ENCODE results near the gene PRTG. TPM values are rescaled to one million over a fixed set of nuclear protein-coding genes. Genes with fewer than 3 reads are reported as not detected.
A peak's percentile ranks its signal among the peaks of the same experiment; 100 is the strongest.

The PRTG gene
- total and polyA plus RNA-seq, 4 donors, result 0.05 to 2.4 (median 0.25) TPM

- DNase-seq (ENCODE audit: low spot score), result peak; percentile 38
- no peak overlapping the region for H3K9ac ChIP-seq (ENCODE audit: low read depth in 1 of 2, low read length in 2 of 2)
- H3K27ac ChIP-seq (ENCODE audit: low read depth in 1 of 2, low read length in 2 of 2), result no peak overlapping the region
- H3K36me3 ChIP-seq (ENCODE audit: control insufficient read depth in 4 of 4, insufficient read depth in 3 of 4, low read depth in 1 of 4, low read length in 3 of 4), result no peaks in the 10 kb centered on the region
- TF ChIP-seq, protein P1, sequence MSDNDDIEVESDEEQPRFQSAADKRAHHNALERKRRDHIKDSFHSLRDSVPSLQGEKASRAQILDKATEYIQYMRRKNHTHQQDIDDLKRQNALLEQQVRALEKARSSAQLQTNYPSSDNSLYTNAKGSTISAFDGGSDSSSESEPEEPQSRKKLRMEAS (IDR thresholded peaks at IDR 0.05), result no peak
- TF ChIP-seq NR2F2 (IDR thresholded peaks at IDR 0.05) (no peak), FOXA1 (IDR thresholded peaks at IDR 0.05) (no peak), RAD21 (IDR thresholded peaks at IDR 0.05) (peak in 1 of 2 donors; percentile 24)
- TF ChIP-seq, protein P2, sequence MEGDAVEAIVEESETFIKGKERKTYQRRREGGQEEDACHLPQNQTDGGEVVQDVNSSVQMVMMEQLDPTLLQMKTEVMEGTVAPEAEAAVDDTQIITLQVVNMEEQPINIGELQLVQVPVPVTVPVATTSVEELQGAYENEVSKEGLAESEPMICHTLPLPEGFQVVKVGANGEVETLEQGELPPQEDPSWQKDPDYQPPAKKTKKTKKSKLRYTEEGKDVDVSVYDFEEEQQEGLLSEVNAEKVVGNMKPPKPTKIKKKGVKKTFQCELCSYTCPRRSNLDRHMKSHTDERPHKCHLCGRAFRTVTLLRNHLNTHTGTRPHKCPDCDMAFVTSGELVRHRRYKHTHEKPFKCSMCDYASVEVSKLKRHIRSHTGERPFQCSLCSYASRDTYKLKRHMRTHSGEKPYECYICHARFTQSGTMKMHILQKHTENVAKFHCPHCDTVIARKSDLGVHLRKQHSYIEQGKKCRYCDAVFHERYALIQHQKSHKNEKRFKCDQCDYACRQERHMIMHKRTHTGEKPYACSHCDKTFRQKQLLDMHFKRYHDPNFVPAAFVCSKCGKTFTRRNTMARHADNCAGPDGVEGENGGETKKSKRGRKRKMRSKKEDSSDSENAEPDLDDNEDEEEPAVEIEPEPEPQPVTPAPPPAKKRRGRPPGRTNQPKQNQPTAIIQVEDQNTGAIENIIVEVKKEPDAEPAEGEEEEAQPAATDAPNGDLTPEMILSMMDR (IDR thresholded peaks at IDR 0.05; ENCODE audit: low read depth, low read length, missing input control), result peak; percentile 54
- no peaks in the 10 kb centered on the region for H3K9me3 ChIP-seq (ENCODE audit: control insufficient read depth in 4 of 4, low read length in 3 of 4)
- WGBS, result 52% methylated on average over 9 of the region's 9 CpGs
- no peaks in the 10 kb centered on the region for H3K4me1 ChIP-seq (ENCODE audit: control insufficient read depth in 4 of 4, insufficient read depth in 4 of 4, low read length in 3 of 4)
- H3K4me3 ChIP-seq (ENCODE audit: low read depth in 1 of 3, low read length in 3 of 3), result no peak overlapping the region
- no peaks in the 10 kb centered on the region for H3K27me3 ChIP-seq (ENCODE audit: control insufficient read depth in 4 of 4, insufficient read depth in 4 of 4, low read length in 3 of 4)
Observed at GRCh38 chr15:55774113-55774970, 31.4 kb upstream of the PRTG start.

- Histone ChIP-seq H3K36me3 (ENCODE audit: control insufficient read depth in 4 of 4, insufficient read depth in 3 of 4, low read depth in 1 of 4, low read length in 3 of 4) (peaks cover 0 to 3% (median 0%) of the 10 kb centered on the region in 4 donors), H3K27me3 (ENCODE audit: control insufficient read depth in 4 of 4, insufficient read depth in 4 of 4, low read length in 3 of 4) (no peaks in the 10 kb centered on the region), H3K4me1 (ENCODE audit: control insufficient read depth in 4 of 4, insufficient read depth in 4 of 4, low read length in 3 of 4) (no peaks in the 10 kb centered on the region), H3K4me3 (ENCODE audit: low read depth in 1 of 3, low read length in 3 of 3) (no peak overlapping the region), H3K27ac (ENCODE audit: low read depth in 1 of 2, low read length in 2 of 2) (no peak overlapping the region), H3K9ac (ENCODE audit: low read depth in 1 of 2, low read length in 2 of 2) (no peak overlapping the region), H3K9me3 (ENCODE audit: control insufficient read depth in 4 of 4, low read length in 3 of 4) (no peaks in the 10 kb centered on the region)
- 46% methylated on average over 4 of the region's 4 CpGs for WGBS
- no peak for TF ChIP-seq EGR1 (IDR thresholded peaks at IDR 0.05; ENCODE audit: low read depth in 2 of 2)
- no peak for TF ChIP-seq FOXA1 (IDR thresholded peaks at IDR 0.05)
- TF ChIP-seq TAF1 (conservative IDR thresholded peaks at IDR 0.05), result no peak
- TF ChIP-seq, protein P3, sequence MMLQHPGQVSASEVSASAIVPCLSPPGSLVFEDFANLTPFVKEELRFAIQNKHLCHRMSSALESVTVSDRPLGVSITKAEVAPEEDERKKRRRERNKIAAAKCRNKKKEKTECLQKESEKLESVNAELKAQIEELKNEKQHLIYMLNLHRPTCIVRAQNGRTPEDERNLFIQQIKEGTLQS (IDR thresholded peaks at IDR 0.05), result no peak
- no peak for TF ChIP-seq NR2F2 (IDR thresholded peaks at IDR 0.05)
- no peak for TF ChIP-seq RAD21 (IDR thresholded peaks at IDR 0.05)
- no peak for TF ChIP-seq RXRA (IDR thresholded peaks at IDR 0.05)
- no peak for TF ChIP-seq SP1 (IDR thresholded peaks at IDR 0.05)
- no peak for TF ChIP-seq HNF4A (conservative IDR thresholded peaks at IDR 0.05)
- no peak for TF ChIP-seq REST (IDR thresholded peaks at IDR 0.05)
- TF ChIP-seq, protein P2 (IDR thresholded peaks at IDR 0.05; ENCODE audit: low read depth, low read length, missing input control), result no peak
- TF ChIP-seq, protein P1 (IDR thresholded peaks at IDR 0.05), result no peak
- no peak for TF ChIP-seq YY1 (IDR thresholded peaks at IDR 0.05)
- no peak for TF ChIP-seq GABPA (IDR thresholded peaks at IDR 0.05 in 1 of 2, conservative IDR thresholded peaks at IDR 0.05 in 1 of 2)
- DNase-seq (ENCODE audit: low spot score), result no peak
Observed at GRCh38 chr15:55770806-55771205, 27.9 kb upstream of the PRTG start.
